IPS-15b (cell line): ENCODE measurements around the gene ARFRP1.

Experiments used
- H3K27me3 ChIP-seq: one replicate; pipeline ENCODE4 v1.6.1; 2013; ENCODE audit warnings: low read length; ENCODE audit not compliant: control insufficient read depth, insufficient read depth
- H3K36me3 ChIP-seq: one replicate; pipeline ENCODE4 v1.6.1; 2013; ENCODE audit warnings: low read length; ENCODE audit not compliant: control insufficient read depth, insufficient read depth
- H3K4me1 ChIP-seq: one replicate; pipeline ENCODE4 v1.6.1; 2013; ENCODE audit warnings: mild to moderate bottlenecking, low read length; ENCODE audit not compliant: control insufficient read depth, insufficient read depth
- H3K4me3 ChIP-seq: one replicate; pipeline ENCODE4 v1.5.1; 2013; ENCODE audit warnings: low read depth, low read length
- H3K9ac ChIP-seq: one replicate; pipeline ENCODE4 v1.6.1; 2013; ENCODE audit warnings: low read depth, mild to moderate bottlenecking, low read length
- H3K9me3 ChIP-seq: one replicate; pipeline ENCODE4 v1.6.1; 2013; ENCODE audit warnings: mild to moderate bottlenecking, low read length; ENCODE audit not compliant: control insufficient read depth, insufficient read depth

The ARFRP1 gene

GRCh38 chr20:63707558-63708300 lies at the start of gene ARFRP1, which contains the start of gene ZGPAT:
Gene ARFRP1, minus strand, starts transcription at chr20:63707976. Its CDS starts 885 bp downstream, at chr20:63707091.
Gene ZGPAT, plus strand, starts transcription at chr20:63708039. Its CDS starts 542 bp downstream, at chr20:63708581.
- Histone ChIP-seq H3K27me3 (no peaks in the 10 kb centered on the region), H3K4me1 (no peaks in the 10 kb centered on the region), H3K4me3 (peak within 1 kb of the TSS; percentile 89), H3K9ac (peak within 1 kb of the TSS; percentile 79), H3K9me3 (no peaks in the 10 kb centered on the region), H3K36me3 (peaks cover 31% of the 10 kb centered on the region)

- Histone ChIP-seq H3K9me3 (no peaks in the 10 kb centered on the region), H3K9ac (no peak overlapping the region), H3K36me3 (peaks cover 4% of the 10 kb centered on the region), H3K4me1 (no peaks in the 10 kb centered on the region), H3K27me3 (no peaks in the 10 kb centered on the region), H3K4me3 (no peak overlapping the region)
Observed at GRCh38 chr20:63756648-63756991, 48.8 kb upstream of the ARFRP1 start.

GRCh38 chr20:63755933-63756647 lies 48.3 kb upstream of the ARFRP1 start:
- H3K9me3 ChIP-seq = no peaks in the 10 kb centered on the region
- no peaks in the 10 kb centered on the region for H3K4me1 ChIP-seq
- no peak overlapping the region for H3K9ac ChIP-seq
- no peak overlapping the region for H3K4me3 ChIP-seq
- peaks cover 4% of the 10 kb centered on the region for H3K36me3 ChIP-seq
- no peaks in the 10 kb centered on the region for H3K27me3 ChIP-seq

GRCh38 chr20:63754008-63754407 lies 46.2 kb upstream of the ARFRP1 start:
- no peaks in the 10 kb centered on the region for H3K27me3 ChIP-seq
- no peak overlapping the region for H3K4me3 ChIP-seq
- H3K9ac ChIP-seq = no peak overlapping the region
- peaks cover 7% of the 10 kb centered on the region for H3K36me3 ChIP-seq
- H3K4me1 ChIP-seq = no peaks in the 10 kb centered on the region
- no peaks in the 10 kb centered on the region for H3K9me3 ChIP-seq

GRCh38 chr20:63753381-63753780 lies 45.6 kb upstream of the ARFRP1 start:
- Histone ChIP-seq H3K4me3 (no peak overlapping the region), H3K27me3 (no peaks in the 10 kb centered on the region), H3K9me3 (no peaks in the 10 kb centered on the region), H3K36me3 (peaks cover 7% of the 10 kb centered on the region), H3K4me1 (no peaks in the 10 kb centered on the region), H3K9ac (no peak overlapping the region)

GRCh38 chr20:63752411-63753101 lies 44.8 kb upstream of the ARFRP1 start:
- no peak overlapping the region for H3K9ac ChIP-seq
- H3K4me3 ChIP-seq = no peak overlapping the region
- H3K4me1 ChIP-seq = no peaks in the 10 kb centered on the region
- no peaks in the 10 kb centered on the region for H3K27me3 ChIP-seq
- no peaks in the 10 kb centered on the region for H3K9me3 ChIP-seq
- peaks cover 7% of the 10 kb centered on the region for H3K36me3 ChIP-seq

- Histone ChIP-seq H3K9me3 (no peaks in the 10 kb centered on the region), H3K36me3 (peaks cover 10% of the 10 kb centered on the region), H3K9ac (no peak overlapping the region), H3K27me3 (no peaks in the 10 kb centered on the region), H3K4me1 (no peaks in the 10 kb centered on the region), H3K4me3 (no peak overlapping the region)
Observed at GRCh38 chr20:63751471-63752271, 43.9 kb upstream of the ARFRP1 start.

GRCh38 chr20:63750807-63751470 lies 43.2 kb upstream of the ARFRP1 start:
- H3K9me3 ChIP-seq = no peaks in the 10 kb centered on the region
- peaks cover 13% of the 10 kb centered on the region for H3K36me3 ChIP-seq
- H3K4me3 ChIP-seq = no peak overlapping the region
- no peak overlapping the region for H3K9ac ChIP-seq
- no peaks in the 10 kb centered on the region for H3K4me1 ChIP-seq
- no peaks in the 10 kb centered on the region for H3K27me3 ChIP-seq

GRCh38 chr20:63749597-63750508 lies 42.1 kb upstream of the ARFRP1 start:
- Histone ChIP-seq H3K36me3 (peaks cover 13% of the 10 kb centered on the region), H3K9ac (no peak overlapping the region), H3K9me3 (no peaks in the 10 kb centered on the region), H3K4me1 (no peaks in the 10 kb centered on the region), H3K4me3 (no peak overlapping the region), H3K27me3 (no peaks in the 10 kb centered on the region)

- Histone ChIP-seq H3K27me3 (no peaks in the 10 kb centered on the region), H3K4me3 (no peak overlapping the region), H3K36me3 (peaks cover 13% of the 10 kb centered on the region), H3K4me1 (no peaks in the 10 kb centered on the region), H3K9me3 (no peaks in the 10 kb centered on the region), H3K9ac (no peak overlapping the region)
Observed at GRCh38 chr20:63748934-63749270, 41.1 kb upstream of the ARFRP1 start.
